Stimulated activated naive CD4-positive, alpha-beta T cell treated with Interleukin-2 at 50 U/mL for 16 hours (primary cell): ENCODE results near the gene UNC13C.

ENCODE experiments used
- DNase-seq: peaks from one replicate; lab custom pipeline; 2025; lab: John Stamatoyannopoulos, UW

UNC13C gene

GRCh38 chr15:54482251-54482650 lies 504.0 kb downstream of the UNC13C start:
- no peak for DNase-seq

DNA sequence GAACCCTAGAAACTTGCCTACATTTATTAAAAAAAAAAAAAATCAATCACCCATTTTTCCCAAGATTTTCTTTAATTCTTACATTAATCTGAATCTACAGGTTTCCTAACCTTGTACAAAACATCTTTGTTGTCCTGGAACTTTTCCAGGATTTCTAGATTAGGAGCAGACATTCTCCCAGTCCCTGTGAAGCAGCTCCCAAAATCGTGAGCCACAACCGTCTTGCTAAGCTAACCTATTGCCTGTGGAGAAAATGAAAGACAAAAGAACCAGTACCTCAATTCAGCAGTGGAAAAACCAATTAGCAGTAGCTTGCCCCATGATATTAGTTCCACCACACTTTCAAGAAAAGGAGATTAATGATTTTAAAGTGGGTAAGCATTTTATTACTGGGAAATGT lies 522.1 kb downstream of the UNC13C start:
- DNase-seq = no peak

GRCh38 chr15:54502416-54503075 lies 524.3 kb downstream of the UNC13C start:
- DNase-seq = no peak

GRCh38 chr15:54504695-54505094 lies 526.5 kb downstream of the UNC13C start:
- no peak for DNase-seq

DNA sequence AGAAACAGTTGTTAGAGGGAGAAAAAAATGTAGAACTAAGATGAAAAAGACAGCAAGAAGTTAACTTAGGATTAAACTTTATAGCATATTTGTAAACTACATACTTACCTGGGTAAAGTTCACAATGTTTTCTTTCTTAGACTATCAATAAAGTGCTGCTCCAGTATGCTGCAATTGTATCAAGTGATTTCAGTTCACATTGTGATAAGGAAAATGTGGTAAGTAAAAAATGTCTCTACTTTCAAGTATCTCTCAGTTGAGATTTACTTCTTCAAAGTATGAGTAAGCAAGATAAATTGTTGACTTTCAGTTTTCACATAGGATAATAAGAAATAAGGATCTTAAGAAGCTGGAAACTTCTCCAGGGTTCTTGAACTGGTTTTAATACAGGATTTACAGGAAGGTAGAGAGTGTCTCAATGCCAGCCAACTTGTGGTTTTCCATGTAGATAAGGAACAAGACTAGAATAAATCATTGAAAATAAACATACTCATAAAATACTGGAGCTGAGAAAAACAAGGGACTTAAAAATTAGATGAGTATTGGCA lies 528.8 kb downstream of the UNC13C start:
- no peak for DNase-seq

DNA sequence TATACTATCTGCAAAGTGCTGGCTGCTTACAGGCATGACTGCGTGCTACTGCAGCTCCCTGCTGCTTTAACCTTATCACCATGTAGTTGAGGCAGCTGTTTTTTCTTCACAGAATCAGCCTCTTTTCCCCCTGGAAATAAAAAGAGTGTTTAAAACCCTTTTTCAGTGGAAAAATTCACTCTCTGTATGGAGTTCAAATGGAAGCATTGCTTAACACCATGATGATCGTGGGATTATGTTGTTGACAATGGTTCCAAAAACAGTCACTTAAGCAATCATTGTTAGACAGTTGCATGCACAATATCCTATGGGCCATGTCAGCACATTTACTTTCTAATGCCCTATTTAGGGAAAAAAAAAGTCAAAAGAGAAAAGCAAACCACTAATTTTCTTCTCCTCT lies 536.4 kb downstream of the UNC13C start:
- DNase-seq = no peak

- DNase-seq = no peak
Observed at GRCh38 chr15:54515664-54516582, 537.7 kb downstream of the UNC13C start.

DNA sequence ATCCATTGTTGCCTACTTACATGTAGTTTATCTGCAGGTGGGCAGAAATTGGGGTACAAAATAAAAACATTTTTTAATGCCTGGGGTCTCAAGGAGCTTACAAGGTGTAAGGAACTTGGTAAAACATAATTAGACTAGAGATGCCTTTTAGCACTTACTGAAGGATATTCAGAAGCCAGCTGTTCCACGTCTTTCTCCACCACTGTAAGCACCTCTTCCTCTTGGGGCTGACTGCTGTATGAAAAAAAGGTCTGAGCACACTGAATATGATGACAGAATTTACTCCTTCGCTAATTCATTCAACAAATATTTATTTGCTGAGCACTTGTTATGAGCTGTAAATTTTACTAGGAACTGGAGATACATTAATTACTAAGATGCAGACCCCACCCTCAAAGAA lies 539.1 kb downstream of the UNC13C start:
- no peak for DNase-seq

- DNase-seq = no peak
Observed at GRCh38 chr15:54518156-54518882, 540.1 kb downstream of the UNC13C start.

- no peak for DNase-seq
Observed at GRCh38 chr15:54519577-54519976, 541.3 kb downstream of the UNC13C start.

- no peak for DNase-seq
Observed at GRCh38 chr15:54520616-54521015, 542.4 kb downstream of the UNC13C start.

GRCh38 chr15:54521206-54521605 lies 543.0 kb downstream of the UNC13C start:
- no peak for DNase-seq

DNA sequence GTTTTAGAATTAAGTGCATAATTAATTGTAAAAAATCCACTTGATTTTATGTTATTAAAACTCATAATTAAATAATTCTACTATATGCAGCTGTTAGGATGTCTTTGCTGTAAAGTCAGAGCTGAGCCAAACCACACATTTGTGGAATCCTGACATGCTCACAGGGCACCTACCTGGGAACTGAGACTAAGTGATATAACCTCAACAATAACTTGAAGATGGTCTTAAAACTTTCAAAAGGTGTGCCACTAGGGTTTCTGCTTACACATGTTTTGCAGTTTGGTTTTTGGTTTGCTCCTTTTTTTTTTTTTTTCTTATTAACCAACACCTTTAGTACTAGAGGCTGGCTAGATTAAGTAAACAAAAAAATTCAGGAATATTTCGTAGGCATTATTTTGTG lies 549.8 kb downstream of the UNC13C start:
- no peak for DNase-seq

DNA sequence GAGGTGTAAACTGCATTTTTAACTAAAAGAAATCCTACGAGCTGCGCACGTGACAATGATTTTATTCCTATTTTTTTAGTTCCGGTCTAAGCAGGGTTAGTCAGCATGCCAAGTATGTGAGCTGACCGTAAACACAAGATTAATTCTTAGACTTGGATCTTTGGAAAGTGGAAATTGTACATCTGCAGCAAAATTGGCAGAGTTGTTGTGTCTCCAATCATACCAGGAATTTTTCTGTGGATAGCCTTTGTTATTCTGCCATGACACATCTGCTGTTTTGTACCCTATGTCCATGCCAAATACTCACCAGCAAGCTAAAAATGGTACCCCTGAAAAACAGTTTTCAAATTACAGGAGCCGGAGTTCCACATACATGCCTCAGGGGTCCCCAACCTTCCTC lies 562.5 kb downstream of the UNC13C start:
- no peak for DNase-seq

- no peak for DNase-seq
Observed at GRCh38 chr15:54547491-54547890, 569.2 kb downstream of the UNC13C start.

DNA sequence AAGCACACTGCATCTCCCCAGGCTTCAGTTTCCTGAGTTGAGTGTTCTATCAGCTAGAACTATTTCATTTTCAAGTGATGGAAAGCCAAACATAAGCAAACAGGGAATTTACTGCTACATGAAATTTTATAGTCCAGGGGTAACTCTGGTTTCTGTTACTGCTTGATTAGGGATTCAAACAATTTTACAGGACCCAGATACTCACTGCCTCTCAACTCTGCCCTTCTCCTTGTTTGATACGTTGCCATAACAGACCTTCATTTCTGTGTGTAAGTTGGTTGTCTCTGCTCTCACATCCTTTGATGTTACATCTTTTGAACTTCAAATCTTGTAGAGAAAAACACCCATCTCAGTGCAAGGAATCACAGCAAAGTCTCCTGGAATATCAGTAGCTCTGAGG lies 572.7 kb downstream of the UNC13C start:
- no peak for DNase-seq

- no peak for DNase-seq
Observed at GRCh38 chr15:54556231-54556630, 578.0 kb downstream of the UNC13C start.

- DNase-seq = no peak
Observed at GRCh38 chr15:54559405-54560069, 581.3 kb downstream of the UNC13C start.

- DNase-seq = no peak
Observed at GRCh38 chr15:54560417-54560816, 582.2 kb downstream of the UNC13C start.

- DNase-seq = no peak
Observed at GRCh38 chr15:54564166-54564565, 585.9 kb downstream of the UNC13C start.

DNA sequence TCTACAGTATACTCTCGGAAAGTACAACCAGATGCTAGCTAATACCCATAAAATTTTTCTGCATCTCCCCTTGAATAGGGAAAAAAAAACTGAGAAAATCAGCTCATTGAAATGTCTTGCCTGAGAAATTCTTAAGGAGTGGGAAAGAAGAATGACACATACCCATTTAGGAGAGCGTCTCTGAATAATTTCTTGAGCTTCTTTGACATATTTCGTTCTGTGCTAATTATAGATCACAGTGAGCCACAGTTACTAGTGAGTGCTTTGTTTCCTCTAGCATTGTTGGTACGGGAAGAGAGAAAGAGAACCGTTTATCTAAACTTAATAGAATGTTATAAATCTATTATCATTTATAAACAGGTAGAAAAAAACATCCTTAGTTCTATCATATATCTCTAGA lies 588.4 kb downstream of the UNC13C start:
- DNase-seq = no peak
